Smooth muscle cell (in vitro differentiated cells): Measurements from ENCODE around the gene ARNT2. TPM values are rescaled to one million over a fixed set of nuclear protein-coding genes. Genes with fewer than 3 reads are reported as not detected.

Experiments used
- DNase-seq: peaks from one replicate; lab custom pipeline; 2025; ENCODE audit not compliant: unreplicated experiment; lab: John Stamatoyannopoulos, UW
- H2AFZ ChIP-seq: fragments of 200-600 bp; sonication (generic); 2 replicates; pipeline ENCODE4 v1.6.0; 2016; ENCODE audit warnings: antibody characterized with exemption, low read depth, mild to moderate bottlenecking
- H3F3A ChIP-seq: fragments of 200-600 bp; sonication (generic); 2 replicates; pipeline ENCODE4 v1.6.0; 2017; ENCODE audit warnings: antibody characterized with exemption, low read depth
- H3K27ac ChIP-seq: fragments of 200-600 bp; sonication (generic); 2 replicates; pipeline ENCODE4 v1.5.1; 2016; ENCODE audit warnings: low read depth, mild to moderate bottlenecking
- H3K27me3 ChIP-seq: fragments of 200-600 bp; sonication (generic); 2 replicates; pipeline ENCODE4 v1.6.1; 2016; ENCODE audit warnings: low read depth, mild to moderate bottlenecking
- H3K36me3 ChIP-seq: fragments of 200-600 bp; sonication (generic); 2 replicates; pipeline ENCODE4 v1.5.1; 2016; ENCODE audit warnings: low read depth
- H3K4me1 ChIP-seq: fragments of 200-600 bp; sonication (generic); 2 replicates; pipeline ENCODE4 v1.5.1; 2016; ENCODE audit warnings: low read depth
- H3K4me2 ChIP-seq: fragments of 200-600 bp; sonication (generic); 2 replicates; pipeline ENCODE4 v1.6.0; 2016; ENCODE audit warnings: mild to moderate bottlenecking
- H3K4me3 ChIP-seq: fragments of 200-600 bp; sonication (generic); 2 replicates; pipeline ENCODE4 v1.5.1; 2016; ENCODE audit warnings: mild to moderate bottlenecking
- H3K79me2 ChIP-seq: fragments of 200-600 bp; sonication (generic); 2 replicates; pipeline ENCODE4 v1.6.0; 2016; ENCODE audit warnings: low read depth, mild to moderate bottlenecking
- H3K9ac ChIP-seq: fragments of 200-600 bp; sonication (generic); 2 replicates; pipeline ENCODE4 v1.6.0; 2016; ENCODE audit warnings: low read depth
- H3K9me3 ChIP-seq: fragments of 200-600 bp; sonication (generic); replicated peaks from 2 replicates; pipeline ENCODE4 v1.5.1; 2016; ENCODE audit warnings: low read depth
- H4K20me1 ChIP-seq: fragments of 200-600 bp; sonication (generic); 2 replicates; pipeline ENCODE4 v1.6.0; 2016; ENCODE audit warnings: low read depth
- CTCF ChIP-seq: fragments of 200-600 bp; sonication (generic); IDR thresholded peaks from 2 replicates; pipeline ENCODE4 v1.5.1; 2017; ENCODE audit warnings: borderline replicate concordance, mild to moderate bottlenecking, antibody characterized with exemption; ENCODE audit not compliant: insufficient read depth, poor library complexity, severe bottlenecking
- WGBS: methylation state at CpG from one replicate; pipeline ENCODE4 v1.1.7; 2016; ENCODE audit warnings: low lambda C conversion rate; 5-methylcytosine and 5-hydroxymethylcytosine counted together
- polyA plus RNA-seq: library from polyadenylated mRNA; unstranded; fragments of >200 nt; fragmentation: Nextera tagmentation; extraction: Ambion mirVana; gene quantifications from 2 replicates; pipeline ENCODE4 v1.2.1, GENCODE V29; 2016
- total RNA-seq: library from RNA; depleted of rRNA; stranded (reverse); fragments of >200 nt; gene quantifications from 2 replicates; pipeline ENCODE4 v1.2.3, GENCODE V29; 2014

ARNT2 gene
- total and polyA plus RNA-seq, 2 experiments from 2014 or later: 0.55 to 2.8 TPM

GRCh38 chr15:80580536-80581260, 176.5 kb downstream of the ARNT2 start:
- Histone ChIP-seq H3K79me2 (no peaks in the 10 kb centered on the region), H3K4me3 (no peak overlapping the region), H4K20me1 (no peaks in the 10 kb centered on the region), H3K4me1 (peaks cover 12% of the 10 kb centered on the region), H3K4me2 (no peak overlapping the region), H3K9ac (peak overlapping the region; percentile 4), H3K9me3 (no peaks in the 10 kb centered on the region), H3K27ac (peak overlapping the region; percentile 65), H3K36me3 (no peaks in the 10 kb centered on the region), H3K27me3 (no peaks in the 10 kb centered on the region), H2AFZ (no peak overlapping the region), H3F3A (no peaks in the 10 kb centered on the region)
- no peak for TF ChIP-seq CTCF
- WGBS: 95% methylated on average over 11 of the region's 11 CpGs
- no peak for DNase-seq

GRCh38 chr15:80581976-80582375, 177.8 kb downstream of the ARNT2 start:
- TF ChIP-seq CTCF: no peak
- H3K27ac ChIP-seq: peak overlapping the region; percentile 65
- no peaks in the 10 kb centered on the region for H3F3A ChIP-seq
- no peaks in the 10 kb centered on the region for H3K79me2 ChIP-seq
- DNase-seq: no peak
- no peak overlapping the region for H3K4me2 ChIP-seq
- H3K27me3 ChIP-seq: no peaks in the 10 kb centered on the region
- no peaks in the 10 kb centered on the region for H4K20me1 ChIP-seq
- H3K9me3 ChIP-seq: no peaks in the 10 kb centered on the region
- H3K36me3 ChIP-seq: no peaks in the 10 kb centered on the region
- no peak overlapping the region for H3K4me3 ChIP-seq
- WGBS: 63% methylated on average over 7 of the region's 7 CpGs
- H2AFZ ChIP-seq: no peak overlapping the region
- no peak overlapping the region for H3K9ac ChIP-seq
- H3K4me1 ChIP-seq: peaks cover 12% of the 10 kb centered on the region

- H3F3A ChIP-seq: no peaks in the 10 kb centered on the region
- TF ChIP-seq CTCF: no peak
- H3K9me3 ChIP-seq: no peaks in the 10 kb centered on the region
- no peak for DNase-seq
- H3K36me3 ChIP-seq: no peaks in the 10 kb centered on the region
- no peak overlapping the region for H2AFZ ChIP-seq
- H3K79me2 ChIP-seq: no peaks in the 10 kb centered on the region
- no peak overlapping the region for H3K4me2 ChIP-seq
- H3K4me3 ChIP-seq: no peak overlapping the region
- 97% methylated on average over 15 of the region's 15 CpGs for WGBS
- no peaks in the 10 kb centered on the region for H4K20me1 ChIP-seq
- H3K9ac ChIP-seq: no peak overlapping the region
- peaks cover 12% of the 10 kb centered on the region for H3K4me1 ChIP-seq
- H3K27ac ChIP-seq: no peak overlapping the region
- H3K27me3 ChIP-seq: no peaks in the 10 kb centered on the region
Measured at GRCh38 chr15:80582816-80583423, 178.7 kb downstream of the ARNT2 start.
